NB4 (cell line): ENCODE measurements around the gene RPL10.
A peak's percentile ranks its signal among the peaks of the same experiment; 100 is the strongest.

Source experiments
- POLR2A ChIP-seq: IDR thresholded peaks from 2 replicates; pipeline ENCODE4 v1.6.1; 2011; ENCODE audit warnings: mild to moderate bottlenecking; ENCODE audit not compliant: insufficient read length; ENCODE audit errors: extremely low read depth
- TF ChIP-seq, protein P1 (sequence below): IDR thresholded peaks from one replicate; pipeline ENCODE4 v1.5.1; 2012; ENCODE audit warnings: low read depth, low read length

DNA sequence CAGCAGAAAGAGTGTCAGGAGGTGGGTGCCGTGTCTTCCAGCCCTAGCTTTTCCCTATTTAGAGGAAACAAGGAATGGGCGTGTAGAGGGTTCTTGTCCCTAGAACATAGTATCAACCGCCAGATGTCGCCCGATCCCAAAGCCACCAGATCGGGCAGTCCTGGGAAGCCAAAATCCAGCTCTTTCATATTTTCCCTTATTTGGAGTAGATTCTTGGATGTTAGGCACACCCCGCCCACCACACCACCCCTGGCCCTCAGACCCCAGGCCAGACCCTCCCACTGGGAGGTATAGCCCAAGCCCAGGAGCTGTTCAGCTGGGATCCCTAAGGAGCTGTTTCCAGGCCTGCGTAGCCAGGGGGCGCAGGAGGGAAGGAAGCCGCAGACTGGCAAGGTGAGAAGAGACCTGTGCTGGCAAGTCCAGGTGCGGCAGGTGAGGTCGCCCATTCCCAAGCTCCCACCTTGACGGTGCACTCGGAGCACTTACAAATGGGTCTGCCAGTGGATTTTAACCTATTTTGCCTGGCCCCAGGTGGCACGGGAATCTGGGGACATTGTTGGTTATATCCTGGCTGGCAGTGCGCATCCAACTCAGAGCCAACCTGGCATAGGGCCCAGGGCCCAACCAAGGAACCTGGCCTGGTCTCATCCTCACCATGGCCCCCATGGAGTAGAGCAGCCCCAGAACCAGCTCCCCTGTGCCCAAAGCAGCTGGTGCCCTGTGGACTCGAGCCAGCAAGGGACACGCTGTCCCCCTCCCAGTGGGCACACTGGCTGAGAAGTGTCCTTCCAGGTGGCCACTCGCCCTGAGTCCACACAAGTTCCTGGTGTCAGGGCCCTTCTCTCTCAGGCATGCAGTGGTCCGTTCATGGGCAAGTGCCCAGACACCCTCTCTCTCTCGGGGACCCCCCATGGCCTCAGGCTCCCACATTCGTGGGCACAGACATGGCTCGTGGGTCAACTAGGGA lies 24.6 kb upstream of the RPL10 start:
- TF ChIP-seq, protein P1, sequence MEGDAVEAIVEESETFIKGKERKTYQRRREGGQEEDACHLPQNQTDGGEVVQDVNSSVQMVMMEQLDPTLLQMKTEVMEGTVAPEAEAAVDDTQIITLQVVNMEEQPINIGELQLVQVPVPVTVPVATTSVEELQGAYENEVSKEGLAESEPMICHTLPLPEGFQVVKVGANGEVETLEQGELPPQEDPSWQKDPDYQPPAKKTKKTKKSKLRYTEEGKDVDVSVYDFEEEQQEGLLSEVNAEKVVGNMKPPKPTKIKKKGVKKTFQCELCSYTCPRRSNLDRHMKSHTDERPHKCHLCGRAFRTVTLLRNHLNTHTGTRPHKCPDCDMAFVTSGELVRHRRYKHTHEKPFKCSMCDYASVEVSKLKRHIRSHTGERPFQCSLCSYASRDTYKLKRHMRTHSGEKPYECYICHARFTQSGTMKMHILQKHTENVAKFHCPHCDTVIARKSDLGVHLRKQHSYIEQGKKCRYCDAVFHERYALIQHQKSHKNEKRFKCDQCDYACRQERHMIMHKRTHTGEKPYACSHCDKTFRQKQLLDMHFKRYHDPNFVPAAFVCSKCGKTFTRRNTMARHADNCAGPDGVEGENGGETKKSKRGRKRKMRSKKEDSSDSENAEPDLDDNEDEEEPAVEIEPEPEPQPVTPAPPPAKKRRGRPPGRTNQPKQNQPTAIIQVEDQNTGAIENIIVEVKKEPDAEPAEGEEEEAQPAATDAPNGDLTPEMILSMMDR = peak; percentile 37
- TF ChIP-seq POLR2A = no peak
